ENCODE results near the gene GSG1L. TPM values are rescaled to one million over a fixed set of nuclear protein-coding genes. Genes with fewer than 3 reads are reported as not detected.

The GSG1L gene
- polyA plus RNA-seq, 3 donors: not detected

DNA sequence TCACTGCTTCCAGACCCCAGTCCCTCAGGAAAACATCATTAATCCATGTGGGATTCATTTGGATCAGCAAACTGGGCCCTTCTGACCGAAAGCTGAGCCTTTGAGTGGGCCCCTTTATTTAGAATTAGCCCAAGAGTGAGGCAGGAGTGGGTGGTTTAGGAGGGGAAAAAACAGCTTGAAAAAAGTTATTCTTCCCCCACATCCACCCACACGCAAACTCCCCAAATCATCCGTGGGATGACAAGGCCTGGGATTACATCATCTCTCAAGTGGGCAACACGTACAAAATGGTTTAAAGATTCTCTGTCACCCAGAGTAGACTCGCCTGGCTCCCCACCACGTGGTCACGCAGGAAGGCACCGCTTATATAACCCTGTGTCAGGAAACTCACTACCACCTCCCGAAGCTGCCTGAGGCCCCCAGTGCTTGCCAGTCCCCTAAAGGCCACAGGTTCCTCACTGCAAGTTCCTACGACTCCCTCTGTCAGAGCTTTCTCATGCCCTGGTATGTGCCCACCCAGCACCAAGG lies 27.6 kb downstream of the GSG1L start:
- Mint-ChIP-seq H3K36me3 (no peaks in the 10 kb centered on the region), H3K27me3 (ENCODE audit: low read depth in 3 of 3) (peaks cover 3 to 8% (median 4%) of the 10 kb centered on the region in 3 donors), H3K27ac (no peak overlapping the region), H3K4me1 (no peaks in the 10 kb centered on the region), H3K9me3 (peaks cover 0 to 1% (median 0%) of the 10 kb centered on the region in 7 donors), H3K4me3 (no peak overlapping the region)
- Histone ChIP-seq H3K27me3 (ENCODE audit: control insufficient read depth in 2 of 2, insufficient read depth in 2 of 2, low read length in 2 of 2) (no peaks in the 10 kb centered on the region), H3K27ac (ENCODE audit: low read depth in 1 of 2, low read length in 2 of 2) (no peak overlapping the region), H3K9me3 (replicated peaks in 1 of 2; ENCODE audit: control insufficient read depth in 1 of 2, insufficient read depth in 1 of 2, low read length in 2 of 2) (no peaks in the 10 kb centered on the region), H4K20me1 (ENCODE audit: insufficient read depth, low read length) (no peaks in the 10 kb centered on the region), H3K36me3 (replicated peaks in 1 of 2; ENCODE audit: control insufficient read depth in 1 of 2, insufficient read depth in 2 of 2, low read length in 2 of 2) (no peaks in the 10 kb centered on the region), H3K4me3 (replicated peaks in 1 of 3; ENCODE audit: low read depth in 2 of 3, low read length in 3 of 3) (no peak overlapping the region), H3K4me2 (replicated peaks; ENCODE audit: extremely low read depth, low read length, poor library complexity, severe bottlenecking) (no peak overlapping the region), H3K79me2 (ENCODE audit: insufficient read depth, low read length) (no peaks in the 10 kb centered on the region), H3K9ac (ENCODE audit: insufficient read depth, low read length, poor library complexity, severe bottlenecking) (no peak overlapping the region), H2AFZ (ENCODE audit: insufficient read depth, low read depth, low read length, poor library complexity, severe bottlenecking) (no peak overlapping the region), H3K4me1 (ENCODE audit: control insufficient read depth in 1 of 2, insufficient read depth in 2 of 2, low read length in 2 of 2) (no peaks in the 10 kb centered on the region)
- intact Hi-C loops (cut with micrococcal nuclease): no loop called here
- 20% methylated on average over 7 of the region's 10 CpGs for WGBS (ENCODE audit: insufficient coverage)
- TF ChIP-seq, protein P1, sequence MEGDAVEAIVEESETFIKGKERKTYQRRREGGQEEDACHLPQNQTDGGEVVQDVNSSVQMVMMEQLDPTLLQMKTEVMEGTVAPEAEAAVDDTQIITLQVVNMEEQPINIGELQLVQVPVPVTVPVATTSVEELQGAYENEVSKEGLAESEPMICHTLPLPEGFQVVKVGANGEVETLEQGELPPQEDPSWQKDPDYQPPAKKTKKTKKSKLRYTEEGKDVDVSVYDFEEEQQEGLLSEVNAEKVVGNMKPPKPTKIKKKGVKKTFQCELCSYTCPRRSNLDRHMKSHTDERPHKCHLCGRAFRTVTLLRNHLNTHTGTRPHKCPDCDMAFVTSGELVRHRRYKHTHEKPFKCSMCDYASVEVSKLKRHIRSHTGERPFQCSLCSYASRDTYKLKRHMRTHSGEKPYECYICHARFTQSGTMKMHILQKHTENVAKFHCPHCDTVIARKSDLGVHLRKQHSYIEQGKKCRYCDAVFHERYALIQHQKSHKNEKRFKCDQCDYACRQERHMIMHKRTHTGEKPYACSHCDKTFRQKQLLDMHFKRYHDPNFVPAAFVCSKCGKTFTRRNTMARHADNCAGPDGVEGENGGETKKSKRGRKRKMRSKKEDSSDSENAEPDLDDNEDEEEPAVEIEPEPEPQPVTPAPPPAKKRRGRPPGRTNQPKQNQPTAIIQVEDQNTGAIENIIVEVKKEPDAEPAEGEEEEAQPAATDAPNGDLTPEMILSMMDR (IDR thresholded peaks at IDR 0.05): no peak
- no peak for DNase-seq

DNA sequence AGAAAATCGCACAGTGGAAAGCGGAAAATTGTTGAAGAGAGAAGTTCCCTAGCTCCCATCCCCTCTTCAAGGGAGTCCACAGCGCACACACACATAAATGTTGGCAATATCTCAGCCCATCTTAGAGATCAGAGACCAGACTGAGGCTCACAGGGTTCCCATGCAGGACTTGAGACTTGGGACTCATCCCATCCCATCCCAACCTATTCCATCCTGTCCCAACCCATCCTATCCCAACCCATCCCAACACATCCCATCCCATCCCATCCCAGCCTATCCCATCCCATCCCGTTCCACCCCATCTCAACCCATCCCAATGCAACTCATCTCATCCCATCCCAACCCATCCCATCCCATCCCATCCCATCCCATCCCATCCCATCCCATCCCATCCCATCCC lies 29.6 kb downstream of the GSG1L start:
- Mint-ChIP-seq H3K27me3 (ENCODE audit: low read depth in 3 of 3) (peaks cover 3 to 8% (median 4%) of the 10 kb centered on the region in 3 donors), H3K4me1 (no peaks in the 10 kb centered on the region), H3K4me3 (no peak overlapping the region), H3K27ac (no peak overlapping the region), H3K36me3 (no peaks in the 10 kb centered on the region), H3K9me3 (peaks cover 0 to 2% (median 0%) of the 10 kb centered on the region in 7 donors)
- 90% methylated on average over 2 of the region's 4 CpGs for WGBS (ENCODE audit: insufficient coverage)
- H3K4me3 ChIP-seq (replicated peaks in 1 of 3; ENCODE audit: low read depth in 2 of 3, low read length in 3 of 3): no peak overlapping the region
- H3K27me3 ChIP-seq (ENCODE audit: control insufficient read depth in 2 of 2, insufficient read depth in 2 of 2, low read length in 2 of 2): no peaks in the 10 kb centered on the region
- intact Hi-C loops (cut with micrococcal nuclease): no loop called here
- H3K27ac ChIP-seq (ENCODE audit: low read depth in 1 of 2, low read length in 2 of 2): no peak overlapping the region
- no peak overlapping the region for H3K4me2 ChIP-seq (replicated peaks; ENCODE audit: extremely low read depth, low read length, poor library complexity, severe bottlenecking)
- H3K9me3 ChIP-seq (replicated peaks in 1 of 2; ENCODE audit: control insufficient read depth in 1 of 2, insufficient read depth in 1 of 2, low read length in 2 of 2): no peaks in the 10 kb centered on the region
- no peak overlapping the region for H3K9ac ChIP-seq (ENCODE audit: insufficient read depth, low read length, poor library complexity, severe bottlenecking)
- H3K36me3 ChIP-seq (replicated peaks in 1 of 2; ENCODE audit: control insufficient read depth in 1 of 2, insufficient read depth in 2 of 2, low read length in 2 of 2): no peaks in the 10 kb centered on the region
- no peak overlapping the region for H2AFZ ChIP-seq (ENCODE audit: insufficient read depth, low read depth, low read length, poor library complexity, severe bottlenecking)
- no peak for DNase-seq
- H4K20me1 ChIP-seq (ENCODE audit: insufficient read depth, low read length): no peaks in the 10 kb centered on the region
- TF ChIP-seq, protein P1 (IDR thresholded peaks at IDR 0.05): no peak
- H3K4me1 ChIP-seq (ENCODE audit: control insufficient read depth in 1 of 2, insufficient read depth in 2 of 2, low read length in 2 of 2): no peaks in the 10 kb centered on the region
- H3K79me2 ChIP-seq (ENCODE audit: insufficient read depth, low read length): no peaks in the 10 kb centered on the region

Measured in CD14-positive monocyte (primary cell).